AG08396 (cell line): ENCODE data around the gene EME2.
A peak's percentile ranks its signal among the peaks of the same experiment; 100 is the strongest.

Experiments
- DNase-seq: peaks from one replicate; pipeline ENCODE4 v3.0.0; 2012; ENCODE audit warnings: low spot score, mixed read lengths

Gene EME2

GRCh38 chr16:1766701-1767100 lies 5.9 kb upstream of the EME2 start:
- no peak for DNase-seq

- no peak for DNase-seq
These were observed 5.3 kb upstream of the EME2 start for GRCh38 chr16:1767116-1767994.

GRCh38 chr16:1768061-1768766 lies 4.4 kb upstream of the EME2 start:
- DNase-seq = no peak

DNA sequence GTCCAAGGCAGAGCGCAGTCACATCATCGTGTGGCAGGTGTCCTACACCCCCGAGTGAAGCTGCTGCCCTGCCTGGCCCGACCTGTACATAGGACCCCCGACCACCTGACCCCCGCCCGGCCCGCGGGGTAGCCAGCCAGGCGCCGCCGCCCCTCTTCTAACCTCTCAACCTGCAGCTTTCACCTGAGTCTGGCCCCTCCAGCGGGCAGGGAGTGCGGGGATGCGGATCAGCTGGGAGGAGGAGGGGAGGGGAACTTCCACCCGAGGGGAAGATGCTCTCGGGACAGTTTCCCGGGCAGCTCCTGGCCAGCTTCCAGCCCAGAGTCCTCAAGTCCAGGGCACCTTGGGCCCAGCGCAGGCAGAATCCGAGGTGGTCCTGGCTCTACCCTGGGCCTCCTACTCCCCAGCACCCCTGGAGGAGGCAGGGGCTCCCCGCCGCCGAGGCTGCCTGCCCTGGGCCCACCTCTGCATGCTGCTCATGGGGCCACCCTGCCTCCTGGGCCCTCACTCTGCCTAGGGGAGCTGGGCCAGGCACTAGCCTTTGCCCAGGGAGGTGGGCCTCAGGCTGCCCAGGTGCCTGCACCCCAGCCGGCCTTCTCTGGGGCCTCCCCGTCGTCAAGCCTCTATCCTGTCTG lies 3.7 kb upstream of the EME2 start:
- no peak for DNase-seq

- no peak for DNase-seq
These were observed 3.0 kb upstream of the EME2 start for GRCh38 chr16:1769402-1770300.

DNA sequence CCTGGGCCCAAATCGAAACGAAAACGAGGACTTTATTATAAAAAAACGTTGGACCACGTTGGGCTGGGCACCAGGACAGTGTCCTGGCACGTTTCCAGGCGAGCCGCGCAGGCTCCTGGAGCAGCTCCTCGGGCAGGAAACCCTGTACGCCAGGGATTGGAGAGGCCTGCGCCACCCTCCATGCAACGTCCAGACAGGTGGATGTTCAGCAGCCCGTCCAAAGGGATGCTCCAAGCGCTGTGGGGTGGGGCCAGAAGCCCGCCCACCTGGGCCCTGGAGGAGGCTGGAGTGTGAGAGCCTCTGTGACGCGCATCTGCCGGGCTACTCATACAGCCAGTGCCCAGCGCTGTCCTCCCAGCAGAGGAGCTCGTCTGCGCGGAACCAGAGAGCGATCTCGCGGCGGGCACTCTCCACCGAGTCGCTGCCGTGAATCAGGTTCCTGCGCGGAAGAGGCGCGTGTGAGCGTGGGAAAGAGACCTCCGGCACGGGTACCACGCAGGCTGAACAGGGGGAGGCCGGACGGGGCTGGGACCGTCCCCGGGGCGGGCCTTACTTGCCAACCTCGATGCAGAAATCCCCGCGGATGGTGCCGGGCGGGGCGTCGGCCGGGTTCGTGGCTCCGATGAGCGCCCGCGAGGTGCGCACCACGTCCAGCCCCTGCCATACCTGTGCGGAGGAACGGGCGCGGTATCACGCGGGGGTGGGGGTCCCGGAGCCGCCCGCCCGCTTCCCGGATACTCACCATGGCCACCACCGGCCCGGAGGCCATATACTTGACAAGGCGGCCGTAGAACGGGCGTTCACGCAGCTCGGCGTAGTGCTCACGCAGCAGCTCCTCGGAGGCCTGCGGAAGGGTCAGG lies 2.1 kb upstream of the EME2 start:
- peak; percentile 81 for DNase-seq

GRCh38 chr16:1771188-1771863 lies 1.3 kb upstream of the EME2 start, which contains the start of gene NME3:
Gene NME3 (minus strand): TSS chr16:1771543. CDS start chr16:1771534, 9 bp downstream.
- peak; percentile 90 for DNase-seq

GRCh38 chr16:1771864-1772361 lies 697 bp upstream of the EME2 start:
- no peak for DNase-seq

DNA sequence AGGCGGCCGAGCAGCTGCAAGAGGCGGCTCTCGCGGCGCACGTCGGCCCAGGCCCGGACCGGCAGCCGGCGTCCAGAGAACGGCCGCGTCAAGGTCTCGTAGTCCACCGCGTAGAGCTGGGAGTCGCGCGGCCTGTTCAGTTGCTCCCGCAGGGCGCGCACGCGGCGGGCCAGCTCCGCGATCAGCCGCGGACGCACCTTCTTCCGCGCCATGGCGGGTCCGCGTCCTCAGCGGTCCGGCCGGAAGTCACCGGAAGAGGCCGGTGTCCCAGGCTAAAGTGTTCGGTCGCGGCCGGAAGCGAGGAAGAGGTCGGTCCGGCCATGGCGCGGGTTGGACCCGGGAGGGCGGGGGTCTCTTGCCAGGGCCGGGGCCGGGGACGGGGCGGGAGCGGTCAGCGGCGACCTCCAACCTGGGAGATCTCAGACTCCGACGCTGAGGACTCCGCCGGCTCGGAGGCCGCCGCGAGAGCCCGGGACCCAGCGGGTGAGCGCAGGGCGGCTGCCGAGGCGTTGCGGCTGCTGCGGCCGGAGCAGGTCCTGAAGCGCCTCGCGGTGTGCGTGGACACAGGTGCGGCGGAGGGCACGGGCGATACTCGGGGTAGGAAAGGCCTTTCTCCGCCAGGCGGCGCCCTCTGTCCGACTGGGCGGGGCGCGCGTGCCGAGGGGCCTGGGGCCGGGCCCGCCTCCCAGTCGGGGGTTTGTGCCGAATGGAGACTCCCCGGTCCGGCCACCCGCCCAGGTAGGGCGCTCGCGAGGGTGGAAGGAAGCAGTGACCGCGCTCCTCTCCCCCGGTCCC lies 495 bp downstream of the EME2 start, which contains the start of gene MRPS34:
Gene MRPS34 (minus strand): TSS at position 227 of the 795 bp plus-strand sequence. CDS start 15 bp downstream, at position 212.
- DNase-seq = peak; percentile 92

- peak; percentile 68 for DNase-seq
These were observed 1.3 kb downstream of the EME2 start for GRCh38 chr16:1773703-1774447.

DNA sequence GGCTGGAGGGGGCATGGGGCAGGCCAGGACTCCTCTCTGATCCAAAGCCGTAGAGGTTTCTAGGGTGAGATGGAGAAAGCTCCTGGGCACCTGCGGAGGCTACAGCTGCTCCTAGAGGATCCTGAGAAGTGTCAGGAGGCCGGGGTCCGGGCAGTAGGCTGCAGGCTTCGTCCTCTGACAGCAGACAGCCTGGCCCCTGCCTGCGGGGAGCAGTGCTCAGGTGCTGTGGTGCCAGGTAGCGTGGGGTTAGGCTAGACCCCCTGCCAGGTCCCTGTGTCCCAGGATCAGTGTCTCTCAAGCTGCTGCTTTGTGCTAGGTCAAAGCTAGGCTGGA lies 1.8 kb downstream of the EME2 start:
- no peak for DNase-seq

DNA sequence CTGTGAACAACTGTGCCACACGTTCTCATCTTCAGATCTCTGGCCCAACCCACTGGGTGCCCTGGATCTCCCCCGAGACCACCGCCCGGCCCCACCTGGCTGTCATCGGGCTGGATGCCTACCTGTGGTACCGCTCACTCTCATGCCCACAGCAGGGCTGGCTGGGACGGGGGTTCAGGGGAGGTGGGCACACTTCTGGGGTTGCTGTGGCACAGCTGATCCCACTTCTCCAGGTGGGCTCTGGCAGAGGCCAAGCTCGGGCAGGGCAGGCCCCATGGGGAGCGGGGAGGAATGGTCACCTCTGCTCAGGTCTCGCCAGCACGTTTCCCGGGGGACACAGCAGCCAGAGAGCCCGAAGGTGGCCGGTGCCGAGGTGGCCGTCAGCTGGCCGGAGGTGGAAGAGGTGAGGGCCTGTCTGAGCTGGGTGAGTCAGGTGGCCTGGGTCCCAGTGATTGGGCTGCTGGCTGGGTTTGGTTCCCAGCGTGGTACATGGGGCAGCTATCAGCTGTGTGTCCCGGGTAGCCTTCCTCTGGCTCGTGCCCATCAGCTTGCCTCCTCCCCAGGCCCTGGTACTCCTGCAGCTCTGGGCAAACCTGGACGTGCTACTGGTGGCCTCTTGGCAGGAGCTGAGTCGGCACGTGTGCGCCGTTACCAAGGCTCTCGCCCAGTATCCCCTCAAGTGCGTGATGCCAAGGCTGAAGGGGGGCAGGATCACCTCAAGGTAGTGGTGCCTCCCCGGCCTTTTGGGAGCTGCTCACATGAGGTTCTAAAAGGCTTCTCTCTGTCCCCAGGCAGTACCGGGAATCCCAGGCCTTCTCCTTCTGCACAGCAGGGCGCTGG lies 2.6 kb downstream of the EME2 start:
- no peak for DNase-seq

GRCh38 chr16:1775846-1776671 lies 3.4 kb downstream of the EME2 start:
- DNase-seq = no peak

- DNase-seq = no peak
These were observed 4.0 kb downstream of the EME2 start for GRCh38 chr16:1776672-1776955.

DNA sequence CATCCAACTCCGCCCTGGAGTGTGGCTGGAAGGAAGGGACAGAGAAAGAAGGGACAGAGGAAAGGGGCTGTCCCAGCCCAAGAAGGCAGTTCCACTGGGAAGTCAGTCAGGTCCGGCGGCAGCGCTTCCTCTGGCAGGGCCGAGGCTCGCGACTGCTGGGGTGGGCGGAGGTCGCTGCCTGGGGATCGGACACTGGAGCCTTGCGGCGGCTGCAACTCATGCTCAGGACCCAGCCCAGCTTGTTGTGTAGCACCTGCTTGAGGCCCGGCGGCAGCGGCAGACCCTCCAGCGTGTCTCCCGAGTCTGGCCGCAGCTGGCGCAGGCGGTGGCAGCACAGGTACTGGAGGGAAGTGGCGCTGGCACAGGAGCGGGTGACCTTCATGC lies 4.4 kb downstream of the EME2 start:
- DNase-seq = no peak

GRCh38 chr16:1777375-1778199 lies 5.0 kb downstream of the EME2 start:
- no peak for DNase-seq
